Measurements from ENCODE around the gene GRAMD1A.
A peak's percentile ranks its signal among the peaks of the same experiment; 100 is the strongest.
"Not testable (repeated sequence)": the region's sequence is repeated elsewhere in the genome, so short reads cannot be mapped to it uniquely, and the experiment has no call there.

GRAMD1A gene

GRCh38 chr19:35011737-35012682, 11.9 kb downstream of the GRAMD1A start:
- Histone ChIP-seq H3K36me3 (peaks cover 81% of the 10 kb centered on the region), H3K27ac (peak overlapping the region; percentile 98), H3K4me3 (ENCODE audit: low read depth in 1 of 2, low read length in 1 of 2) (peak overlapping the region; percentile 42 to 57), H3K27me3 (no peaks in the 10 kb centered on the region), H3K9me3 (no peaks in the 10 kb centered on the region), H3K4me1 (ENCODE audit: control insufficient read depth in 1 of 2, insufficient read depth in 1 of 2, low read depth in 1 of 2, low read length in 1 of 2) (peaks cover 68 to 74% of the 10 kb centered on the region in 2 experiments)
- no peak for TF ChIP-seq CTCF (IDR thresholded peaks at IDR 0.05)

- Histone ChIP-seq H3K27ac (peak overlapping the region; percentile 98), H3K9me3 (no peaks in the 10 kb centered on the region), H3K4me1 (ENCODE audit: control insufficient read depth in 1 of 2, insufficient read depth in 1 of 2, low read depth in 1 of 2, low read length in 1 of 2) (peaks cover 68% of the 10 kb centered on the region in 2 experiments), H3K36me3 (peaks cover 92% of the 10 kb centered on the region), H3K27me3 (no peaks in the 10 kb centered on the region), H3K4me3 (ENCODE audit: low read depth in 1 of 2, low read length in 1 of 2) (peak overlapping the region; percentile 26 to 57)
- TF ChIP-seq CTCF (IDR thresholded peaks at IDR 0.05) = peak; percentile 95
Observed at GRCh38 chr19:35013041-35013819, 13.1 kb downstream of the GRAMD1A start.

GRCh38 chr19:35013820-35014754, 14.0 kb downstream of the GRAMD1A start:
- Histone ChIP-seq H3K27me3 (no peaks in the 10 kb centered on the region), H3K4me1 (ENCODE audit: control insufficient read depth in 1 of 2, insufficient read depth in 1 of 2, low read depth in 1 of 2, low read length in 1 of 2) (peaks cover 60 to 61% of the 10 kb centered on the region in 2 experiments), H3K36me3 (peaks cover 97% of the 10 kb centered on the region), H3K27ac (peak overlapping the region; percentile 98), H3K9me3 (no peaks in the 10 kb centered on the region), H3K4me3 (ENCODE audit: low read depth in 1 of 2, low read length in 1 of 2) (peak overlapping the region; percentile 26 to 57)
- no peak for TF ChIP-seq CTCF (IDR thresholded peaks at IDR 0.05)

- Histone ChIP-seq H3K27ac (peak overlapping the region; percentile 98), H3K36me3 (peaks cover 97% of the 10 kb centered on the region), H3K4me3 (ENCODE audit: low read depth in 1 of 2, low read length in 1 of 2) (peak overlapping the region in 1 of 2 experiments; percentile 57), H3K4me1 (ENCODE audit: control insufficient read depth in 1 of 2, insufficient read depth in 1 of 2, low read depth in 1 of 2, low read length in 1 of 2) (peaks cover 53 to 54% of the 10 kb centered on the region in 2 experiments)
- not testable (repeated sequence) for H3K9me3 ChIP-seq, H3K27me3 ChIP-seq
Observed at GRCh38 chr19:35014774-35015173, 14.7 kb downstream of the GRAMD1A start.

GRCh38 chr19:35015270-35015953, 15.3 kb downstream of the GRAMD1A start:
- H3K9me3 ChIP-seq = no peaks in the 10 kb centered on the region
- H3K36me3 ChIP-seq = peaks cover 97% of the 10 kb centered on the region
- no peaks in the 10 kb centered on the region for H3K27me3 ChIP-seq
- peak overlapping the region; percentile 12 for H3K27ac ChIP-seq
- peaks cover 46 to 48% of the 10 kb centered on the region in 2 experiments for H3K4me1 ChIP-seq (ENCODE audit: control insufficient read depth in 1 of 2, insufficient read depth in 1 of 2, low read depth in 1 of 2, low read length in 1 of 2)
- H3K4me3 ChIP-seq (ENCODE audit: low read depth in 1 of 2, low read length in 1 of 2) = no peak overlapping the region
- TF ChIP-seq CTCF (IDR thresholded peaks at IDR 0.05) = no peak
